Naive thymus-derived CD4-positive, alpha-beta T cell (primary cell): Measurements from ENCODE around the gene NRXN2. TPM values are rescaled to one million over a fixed set of nuclear protein-coding genes. Genes with fewer than 3 reads are reported as not detected.
A peak's percentile ranks its signal among the peaks of the same experiment; 100 is the strongest.

ENCODE experiments used
- ATAC-seq: fragments of 150-1000 bp; cut with Tn5 transposase; 2 replicates; pipeline ENCODE4 v1.10.0; 2021; ENCODE audit warnings: mild to moderate bottlenecking, moderate library complexity
- CTCF ChIA-PET: fragments of 350-600 bp; sonication (Branson Sonifier 250); formaldehyde crosslinking; loops from one replicate; lab custom pipeline; 2021; ENCODE audit warnings: antibody characterized with exemption; lab: Charles Lee
- POLR2A ChIA-PET: fragments of 350-600 bp; sonication (Branson Sonifier 250); formaldehyde crosslinking; loops from one replicate; lab custom pipeline; 2021; ENCODE audit warnings: antibody characterized with exemption, inconsistent platforms; lab: Charles Lee
- DNase-seq, 9 donors: peaks; one replicate each; pipeline versions ENCODE4 v3.0.0 to v3.0.0-alpha.2; 2020 to 2022; ENCODE audit warnings: mixed read lengths in 1 of 9
- H3K27ac ChIP-seq: one replicate; pipeline ENCODE4 v1.7.0; 2013; ENCODE audit warnings: mild to moderate bottlenecking, low read depth, low read length, moderate library complexity
- H3K27me3 ChIP-seq, 2 donors: one replicate each; pipeline ENCODE4 v1.7.0; 2013; ENCODE audit warnings: low read length in 2 of 2, mild to moderate bottlenecking in 2 of 2, moderate library complexity in 2 of 2; ENCODE audit not compliant: control insufficient read depth in 2 of 2, insufficient read depth in 2 of 2
- H3K36me3 ChIP-seq, 3 experiments: 1 replicate in 2 of 3; 2 replicates in 1 of 3; pipeline ENCODE4 v1.7.0; 2013; ENCODE audit warnings: low read length in 3 of 3, mild to moderate bottlenecking in 3 of 3, moderate library complexity in 1 of 3; ENCODE audit not compliant: insufficient read depth in 3 of 3, control insufficient read depth in 2 of 3
- H3K4me1 ChIP-seq, 2 donors: one replicate each; pipeline ENCODE4 v1.7.0; 2013; ENCODE audit warnings: low read length in 2 of 2, mild to moderate bottlenecking in 2 of 2, moderate library complexity in 1 of 2; ENCODE audit not compliant: control insufficient read depth in 2 of 2, insufficient read depth in 2 of 2
- H3K4me3 ChIP-seq: 2 replicates; pipeline ENCODE4 v1.7.0; 2013; ENCODE audit warnings: mild to moderate bottlenecking, low read length
- H3K9me3 ChIP-seq, 3 experiments: 1 replicate in 2 of 3; 2 replicates in 1 of 3; pipeline ENCODE4 v1.7.0; 2013; ENCODE audit warnings: low read length in 3 of 3; ENCODE audit not compliant: control insufficient read depth in 2 of 3
- H3K27ac Mint-ChIP-seq, 9 donors: one replicate each; pipeline ENCODE4 v1.8.0; 2020 to 2022; ENCODE audit warnings: mixed read lengths in 9 of 9, mild to moderate bottlenecking in 8 of 9, moderate library complexity in 5 of 9, inconsistent platforms in 2 of 9
- H3K27me3 Mint-ChIP-seq, 5 donors: one replicate each; pipeline ENCODE4 v1.8.0; 2021 to 2022; ENCODE audit warnings: mixed read lengths in 5 of 5, mild to moderate bottlenecking in 1 of 5
- H3K36me3 Mint-ChIP-seq, 5 donors: one replicate each; pipeline ENCODE4 v1.8.0; 2020 to 2022; ENCODE audit warnings: mixed read lengths in 5 of 5, mild to moderate bottlenecking in 3 of 5, inconsistent platforms in 1 of 5
- H3K4me1 Mint-ChIP-seq, 7 donors: one replicate each; pipeline ENCODE4 v1.8.0; 2020 to 2022; ENCODE audit warnings: mixed read lengths in 7 of 7, mild to moderate bottlenecking in 3 of 7, inconsistent platforms in 1 of 7
- H3K4me3 Mint-ChIP-seq, 10 donors: one replicate each; pipeline ENCODE4 v1.8.0; 2020 to 2022; ENCODE audit warnings: mild to moderate bottlenecking in 10 of 10, mixed read lengths in 10 of 10, moderate library complexity in 6 of 10, inconsistent platforms in 2 of 10
- H3K9me3 Mint-ChIP-seq, 11 donors: one replicate each; pipeline ENCODE4 v1.8.0; 2020 to 2022; ENCODE audit warnings: mixed read lengths in 11 of 11, mild to moderate bottlenecking in 4 of 11, inconsistent platforms in 1 of 11, moderate library complexity in 1 of 11
- intact Hi-C, 2 donors: fragments of 100-400 bp; cut with micrococcal nuclease; formaldehyde crosslinking; loops; one replicate each; pipeline ENCODE4 v1.15.1; 2023
- polyA plus RNA-seq, 2 donors: library from polyadenylated mRNA; unstranded; fragments of 300-500 nt; fragmentation: Illumina TruSeq; gene quantifications; one replicate each; pipeline ENCODE4 v1.2.3, GENCODE V29; 2021
- total RNA-seq, 6 experiments: library from RNA in 5 of 6; stranded (reverse) in 5 of 6; gene quantifications; 1 replicate in 5 of 6; 2 replicates in 1 of 6; pipeline ENCODE4 v1.2.3 and lab custom pipeline; 2021 to 2026

The NRXN2 gene
- total and polyA plus RNA-seq, 7 experiments from 2014 or later: 0.07 to 0.71 (median 0.27) TPM; not detected in 4

DNA sequence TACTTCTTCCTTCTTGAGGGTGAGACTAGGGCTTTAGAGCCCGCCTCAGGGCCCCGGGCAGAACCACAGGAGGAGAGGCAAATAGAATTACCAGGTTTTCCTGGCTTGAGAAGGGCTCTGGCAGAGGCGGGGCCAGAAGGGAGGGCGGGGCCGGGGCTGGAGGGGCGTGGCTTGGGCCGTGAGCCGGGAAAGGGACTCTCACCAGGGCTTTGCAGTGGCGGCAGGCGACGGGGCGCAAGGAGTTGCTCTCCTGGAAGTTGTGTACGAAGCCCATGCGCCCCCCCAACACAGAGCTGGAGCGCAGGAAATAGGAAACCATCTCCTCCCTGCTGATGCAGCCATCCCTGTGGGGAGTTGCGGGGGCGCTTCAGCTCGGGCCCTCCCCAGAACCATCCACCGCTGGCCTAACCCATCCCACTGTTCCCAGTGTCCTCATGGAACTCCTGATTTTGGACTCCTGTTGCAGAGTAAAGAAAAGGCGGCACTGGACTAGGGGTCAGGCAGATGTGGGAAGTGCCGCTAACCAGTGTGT is 6.9 kb upstream of the NRXN2 start:
- no peak for DNase-seq
- ATAC-seq: no peak
- Histone ChIP-seq H3K36me3 (peaks cover 5 to 85% (median 28%) of the 10 kb centered on the region in 3 experiments), H3K9me3 (no peaks in the 10 kb centered on the region), H3K4me1 (peaks cover 0 to 6% of the 10 kb centered on the region in 2 donors), H3K27ac (no peak overlapping the region), H3K27me3 (no peaks in the 10 kb centered on the region), H3K4me3 (no peak overlapping the region)
- Mint-ChIP-seq H3K27ac (peak overlapping the region in 1 of 9 donors; percentile 67), H3K27me3 (no peaks in the 10 kb centered on the region), H3K36me3 (peaks cover 0 to 43% (median 14%) of the 10 kb centered on the region in 5 donors), H3K4me1 (peaks cover 0 to 34% (median 27%) of the 10 kb centered on the region in 7 donors), H3K9me3 (no peaks in the 10 kb centered on the region), H3K4me3 (no peak overlapping the region)
- POLR2A ChIA-PET: interaction anchor here (1.5 kb wide), 1 partner anchor 14 kb away, joined by 6 read pairs; the partner anchor contains the start of gene RASGRP2
- intact Hi-C loops: no loop called here
- CTCF ChIA-PET: no interaction called here

DNA sequence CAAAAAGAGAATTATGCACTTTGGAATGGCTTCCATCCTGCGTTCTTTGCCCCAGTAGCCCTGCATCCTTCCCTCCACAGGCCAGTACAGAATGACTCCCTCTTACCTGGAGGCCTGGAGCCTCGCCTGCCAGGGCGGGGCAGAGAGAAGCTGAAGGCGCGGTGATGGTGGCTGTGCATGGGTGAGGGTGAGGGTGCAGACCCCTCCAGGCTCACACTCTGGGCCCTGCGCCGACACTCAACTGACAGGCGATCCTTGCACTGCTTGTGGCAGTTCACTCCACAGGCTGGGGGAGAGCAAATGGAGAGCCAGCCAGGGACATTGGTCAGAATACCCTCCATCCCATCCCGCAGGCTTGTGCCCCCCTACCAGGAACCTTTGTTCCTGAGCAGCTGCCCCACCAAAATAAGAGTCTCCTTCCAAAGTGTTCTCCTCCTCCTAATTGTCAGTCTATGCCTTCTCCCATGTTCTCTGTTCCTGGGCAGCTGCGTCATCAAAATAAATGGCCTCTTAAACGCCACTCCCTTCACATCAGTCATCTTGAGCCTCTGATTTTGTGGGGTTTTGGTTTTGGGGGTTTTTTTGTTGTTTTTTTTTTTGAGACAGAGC is 5.9 kb upstream of the NRXN2 start:
- no peak overlapping the region for H3K4me3 ChIP-seq
- Mint-ChIP-seq H3K27ac (no peak overlapping the region), H3K9me3 (no peaks in the 10 kb centered on the region), H3K4me1 (peaks cover 0 to 37% (median 27%) of the 10 kb centered on the region in 7 donors), H3K27me3 (no peaks in the 10 kb centered on the region), H3K36me3 (peaks cover 0 to 38% (median 14%) of the 10 kb centered on the region in 5 donors), H3K4me3 (no peak overlapping the region)
- peak overlapping the region; percentile 27 for H3K27ac ChIP-seq
- intact Hi-C loops: no loop called here
- no peaks in the 10 kb centered on the region for H3K27me3 ChIP-seq
- DNase-seq (no peak), ATAC-seq (no peak)
- POLR2A ChIA-PET: interaction anchor here (1.0 to 1.5 kb wide), 2 partner anchors 15 to 21 kb away, joined by 3 to 6 read pairs; partner anchors contain the start of gene RASGRP2
- H3K9me3 ChIP-seq: no peaks in the 10 kb centered on the region
- CTCF ChIA-PET: no interaction called here
- H3K4me1 ChIP-seq: peaks cover 0 to under 1% of the 10 kb centered on the region in 2 donors
- peaks cover 5 to 75% (median 25%) of the 10 kb centered on the region in 3 experiments for H3K36me3 ChIP-seq

DNA sequence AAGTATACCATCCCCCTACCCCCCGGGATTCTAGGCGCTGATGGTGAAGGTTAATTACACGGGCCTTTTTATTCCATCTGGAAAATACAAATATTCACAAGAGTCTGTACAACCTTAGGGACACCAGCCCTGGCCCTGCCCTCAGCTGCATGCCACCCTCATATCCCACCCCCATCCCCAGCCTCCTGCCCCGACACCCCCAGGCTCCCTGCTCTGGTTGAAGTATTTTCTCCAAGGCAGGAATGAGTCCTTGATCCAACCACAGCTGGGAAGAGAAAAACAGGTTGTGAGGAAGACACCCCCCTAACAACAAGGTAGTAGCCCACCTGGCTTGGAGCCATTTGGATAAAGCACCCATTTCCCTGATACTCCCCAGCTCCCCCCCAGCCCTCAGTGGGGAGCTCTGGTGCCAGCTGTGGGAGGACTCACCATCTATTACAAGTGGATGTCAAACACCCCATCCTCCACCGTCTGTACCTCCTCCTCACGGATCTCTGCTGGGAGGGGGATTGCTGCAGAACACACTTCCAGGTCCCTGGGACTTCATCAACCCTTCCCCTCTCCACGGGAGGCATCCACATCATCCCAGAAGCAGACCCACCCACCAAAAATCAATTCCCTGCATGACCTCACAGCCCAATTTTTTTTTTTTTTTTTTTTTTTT is 4.0 kb upstream of the NRXN2 start:
- CTCF ChIA-PET: interaction anchor here (0.7 to 1.1 kb wide), 2 partner anchors 38 to 76 kb away, joined by 3 read pairs; no protein-coding TSS in a partner anchor
- H3K4me3 Mint-ChIP-seq: peak overlapping the region in 1 of 10 donors; percentile 29
- no peaks in the 10 kb centered on the region for H3K9me3 ChIP-seq
- intact Hi-C loops: no loop called here
- POLR2A ChIA-PET: interaction anchor here (0.7 to 1.3 kb wide), 2 partner anchors 38 to 87 kb away, joined by 3 read pairs; no protein-coding TSS in a partner anchor
- H3K4me1 Mint-ChIP-seq: peaks cover 0 to 30% (median 24%) of the 10 kb centered on the region in 7 donors
- peaks cover 0 to 31% (median 8%) of the 10 kb centered on the region in 5 donors for H3K36me3 Mint-ChIP-seq
- H3K36me3 ChIP-seq: peaks cover 5 to 59% (median 23%) of the 10 kb centered on the region in 3 experiments
- no peaks in the 10 kb centered on the region for H3K9me3 Mint-ChIP-seq
- peaks cover 0 to 7% (median 5%) of the 10 kb centered on the region in 5 donors for H3K27me3 Mint-ChIP-seq
- no peak overlapping the region for H3K27ac ChIP-seq
- DNase-seq: no peak
- peaks cover 0 to 5% of the 10 kb centered on the region in 2 donors for H3K4me1 ChIP-seq
- no peak for ATAC-seq
- H3K27me3 ChIP-seq: peaks cover 0 to 5% of the 10 kb centered on the region in 2 donors
- peak overlapping the region in 5 of 9 donors; percentile 11 to 56 (median 48) for H3K27ac Mint-ChIP-seq
- no peak overlapping the region for H3K4me3 ChIP-seq

DNA sequence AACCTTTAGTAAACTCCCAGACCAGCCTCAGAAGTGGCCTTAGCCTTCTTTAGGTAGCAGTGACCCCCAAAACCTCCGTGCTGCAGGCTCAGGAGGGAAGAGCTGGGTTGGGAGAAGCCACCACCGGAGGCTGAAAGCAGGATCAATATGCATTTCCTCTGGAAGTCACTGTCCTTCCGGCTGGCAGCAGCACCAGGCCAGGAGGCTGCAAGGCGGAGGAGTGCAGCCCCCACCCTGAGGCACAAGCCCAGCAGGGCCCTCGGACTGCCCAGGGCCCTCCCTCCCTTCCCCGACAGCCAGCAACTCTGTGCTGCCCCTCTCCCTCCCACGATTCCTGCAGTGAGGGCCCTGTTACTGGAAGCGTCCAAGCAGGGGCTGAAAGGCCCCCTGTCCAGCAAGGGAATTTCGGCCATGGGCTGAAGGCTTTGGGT is 3.2 kb upstream of the NRXN2 start:
- POLR2A ChIA-PET: interaction anchor here (1.2 to 1.3 kb wide), 3 partner anchors 9 to 52 kb away, joined by 3 read pairs; partner anchors contain the start of gene SF1
- no peaks in the 10 kb centered on the region for H3K9me3 ChIP-seq
- H3K4me1 ChIP-seq: peaks cover 0 to 5% of the 10 kb centered on the region in 2 donors
- CTCF ChIA-PET: interaction anchor here (0.7 to 1.2 kb wide), 3 partner anchors 38 to 76 kb away, joined by 3 read pairs; no protein-coding TSS in a partner anchor
- no peak overlapping the region for H3K4me3 ChIP-seq
- H3K27me3 ChIP-seq: peaks cover 0 to 5% of the 10 kb centered on the region in 2 donors
- H3K36me3 Mint-ChIP-seq: peaks cover 0 to 23% (median 4%) of the 10 kb centered on the region in 5 donors
- H3K4me1 Mint-ChIP-seq: peaks cover 0 to 24% (median 17%) of the 10 kb centered on the region in 7 donors
- no peak overlapping the region for H3K27ac ChIP-seq
- DNase-seq (no peak), ATAC-seq (no peak)
- intact Hi-C loops: no loop called here
- no peak overlapping the region for H3K4me3 Mint-ChIP-seq
- H3K9me3 Mint-ChIP-seq: no peaks in the 10 kb centered on the region
- peaks cover 2 to 15% (median 8%) of the 10 kb centered on the region in 5 donors for H3K27me3 Mint-ChIP-seq
- peak overlapping the region in 4 of 9 donors; percentile 1 to 56 (median 24) for H3K27ac Mint-ChIP-seq
- peaks cover 5 to 51% (median 18%) of the 10 kb centered on the region in 3 experiments for H3K36me3 ChIP-seq

DNA sequence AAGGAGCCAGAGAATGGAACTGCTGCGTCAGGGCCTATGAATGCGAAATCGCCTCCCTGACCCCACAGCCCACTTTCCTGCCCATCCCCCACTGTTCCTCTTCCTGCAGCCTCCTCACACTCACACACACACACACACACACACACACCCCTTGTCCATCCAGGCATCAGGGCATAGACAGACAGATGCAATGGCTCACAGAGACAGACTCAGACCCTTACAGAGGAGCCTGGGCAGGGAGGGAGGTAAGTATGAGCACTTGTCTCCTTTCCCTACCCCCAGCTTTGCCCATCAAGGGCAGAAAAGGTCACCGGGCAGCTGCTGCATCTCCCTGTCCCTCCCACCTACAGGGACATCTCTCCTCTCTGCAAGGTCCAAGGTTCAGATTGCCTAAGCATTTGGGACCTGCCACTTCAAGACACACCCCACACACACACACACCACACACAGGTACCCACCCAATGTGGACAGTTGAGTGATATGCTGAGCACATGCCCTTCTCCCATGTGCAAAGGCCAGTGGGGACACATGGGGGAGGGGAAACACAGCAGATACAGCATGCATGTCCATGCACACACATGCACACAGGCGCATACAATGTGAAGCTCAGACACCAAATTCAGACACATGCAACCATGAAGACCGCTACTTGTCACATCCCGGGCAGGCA is 2.0 kb upstream of the NRXN2 start:
- ATAC-seq (no peak), DNase-seq (no peak)
- ChIA-PET CTCF (interaction anchor here (1.1 to 1.2 kb wide), 2 partner anchors 32 to 39 kb away, joined by 3 read pairs; no protein-coding TSS in a partner anchor), POLR2A (interaction anchor here (0.6 to 1.2 kb wide), 8 partner anchors 14 to 139 kb away, joined by 3 to 6 read pairs (median 3); partner anchors contain the start of gene SF1)
- Mint-ChIP-seq H3K27ac (peak overlapping the region in 7 of 9 donors; percentile 46 to 80 (median 62)), H3K4me3 (peak overlapping the region in 1 of 10 donors; percentile 50), H3K36me3 (peaks cover 0 to 19% (median 0%) of the 10 kb centered on the region in 5 donors), H3K4me1 (peaks cover 0 to 22% (median 16%) of the 10 kb centered on the region in 7 donors), H3K27me3 (peaks cover 10 to 27% (median 17%) of the 10 kb centered on the region in 5 donors), H3K9me3 (no peaks in the 10 kb centered on the region)
- no peak overlapping the region for H3K27ac ChIP-seq
- H3K36me3 ChIP-seq: peaks cover 0 to 41% (median 11%) of the 10 kb centered on the region in 3 experiments
- intact Hi-C loops: no loop called here
- peaks cover 0 to 5% of the 10 kb centered on the region in 2 donors for H3K27me3 ChIP-seq
- no peak overlapping the region for H3K4me3 ChIP-seq
- H3K9me3 ChIP-seq: no peaks in the 10 kb centered on the region
- peaks cover 0 to 5% of the 10 kb centered on the region in 2 donors for H3K4me1 ChIP-seq
